Cardiac ventricle fibroblast (primary cell): ENCODE measurements around the gene SLC38A1. TPM values are rescaled to one million over a fixed set of nuclear protein-coding genes. Genes with fewer than 3 reads are reported as not detected.

ENCODE experiments used
- total RNA-seq: library from RNA; depleted of rRNA; stranded (reverse); fragments of >200 nt; gene quantifications from 2 replicates; pipeline ENCODE4 v1.2.3, GENCODE V29; 2015

The SLC38A1 gene
- total RNA-seq, result 8.1 and 10.9 TPM in 2 replicates

DNA sequence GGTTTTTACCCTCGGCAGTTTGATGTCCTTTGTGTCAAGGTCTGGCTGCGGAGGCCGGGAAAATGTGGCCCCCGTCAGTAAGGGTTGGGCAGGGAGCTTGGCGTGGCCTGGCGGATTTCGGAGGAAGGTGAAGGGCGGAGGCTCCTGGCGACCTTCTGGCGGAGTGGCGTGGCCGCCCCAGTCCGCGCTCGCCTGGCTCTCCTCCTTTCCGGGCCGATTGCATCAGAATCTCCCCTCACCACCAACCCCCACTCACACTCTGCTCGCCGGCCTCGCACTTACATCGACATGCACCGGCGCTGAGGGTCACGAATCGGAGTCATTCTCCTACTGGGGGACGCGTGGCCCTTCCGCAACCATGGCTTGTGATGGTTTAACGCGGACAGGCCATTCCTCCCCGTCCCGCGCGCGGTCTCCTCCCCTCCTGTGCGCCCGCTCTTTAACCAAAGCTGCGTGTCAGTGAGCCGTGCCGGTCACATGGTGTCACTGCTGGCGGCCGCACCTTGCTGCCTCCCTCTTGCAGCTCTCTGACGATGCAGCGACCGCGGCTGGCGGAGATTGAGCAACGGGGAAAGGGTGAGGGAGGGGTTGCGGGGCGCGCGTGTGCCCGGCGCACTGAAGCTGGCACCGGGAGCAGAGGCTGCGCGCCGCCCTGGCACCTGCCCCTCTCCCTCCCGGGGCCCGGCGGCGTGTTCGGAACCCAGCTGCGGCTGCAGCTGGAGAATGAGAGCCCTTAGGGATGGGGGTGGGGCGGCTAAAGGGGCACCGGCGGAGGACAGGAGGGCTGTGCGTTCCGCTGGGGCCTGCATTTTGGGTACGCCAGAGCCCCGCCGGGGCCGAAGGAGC lies at the start of gene SLC38A1:
TSS of gene SLC38A1 (minus strand) at position 461 of the 846 bp plus-strand sequence. CDS start 29,243 bp downstream, outside the sequence.

Other genes with a start within 250 kb of the SLC38A1 start
- 715 and 762 TPM in 2 replicates for gene SLC38A2, start 103.7 kb upstream of the SLC38A1 start, total RNA-seq